OCI-LY3 (cell line): Measurements from ENCODE around the gene ODAPH.

ENCODE experiments used
- CTCF ChIP-seq: fragments of 200-600, 300-600 bp; sonication (generic); IDR thresholded peaks from 2 replicates; pipeline ENCODE4 v1.5.1; 2014; ENCODE audit warnings: antibody characterized with exemption, low read length, low read depth
- EZH2phosphoT487 ChIP-seq: fragments of 200-600 bp; shearing (Covaris generic); IDR thresholded peaks from 2 replicates; pipeline ENCODE4 v1.6.1; 2018; ENCODE audit warnings: antibody characterized with exemption, mixed run types, low read depth

GRCh38 chr4:75567725-75568124, 11.9 kb downstream of the ODAPH start:
- no peak for TF ChIP-seq CTCF
- TF ChIP-seq EZH2phosphoT487: no peak
